K562 (cell line): ENCODE data around the gene NUP35. TPM values are rescaled to one million over a fixed set of nuclear protein-coding genes. Genes with fewer than 3 reads are reported as not detected.

Experiments used
- ASH1L ChIP-seq: fragments of 450-650 bp; IDR thresholded peaks from 2 replicates; pipeline ENCODE4 v1.6.1; 2018; ENCODE audit warnings: borderline replicate concordance, mild to moderate bottlenecking, low read depth; ENCODE audit not compliant: partially characterized antibody
- BCL6 ChIP-seq: fragments of 250-450 bp; sonication (Bioruptor Pico); IDR thresholded peaks from 2 replicates; pipeline ENCODE4 v1.4.0; 2020
- C11orf30 ChIP-seq: fragments of 450-650 bp; IDR thresholded peaks from 2 replicates; pipeline ENCODE4 v1.6.1; 2016; ENCODE audit warnings: low read depth, mild to moderate bottlenecking
- CBFA2T3 ChIP-seq: fragments of 450-650 bp; IDR thresholded peaks from 2 replicates; pipeline ENCODE4 v1.6.1; 2017
- CBX3 ChIP-seq, 2 experiments: IDR thresholded peaks; 1 replicate in 1 of 2; 2 replicates in 1 of 2; pipeline ENCODE4 v1.6.1; 2012; ENCODE audit warnings: inconsistent platforms in 2 of 2, low read length in 2 of 2, borderline replicate concordance in 1 of 2, control low read depth in 1 of 2
- CREM ChIP-seq: IDR thresholded peaks from 2 replicates; pipeline ENCODE4 v1.6.1; 2014; ENCODE audit warnings: antibody characterized with exemption, low read depth
- ESRRA ChIP-seq: fragments of 450-650 bp; IDR thresholded peaks from 2 replicates; pipeline ENCODE4 v1.6.1; 2014; ENCODE audit warnings: low read depth, mild to moderate bottlenecking, moderate library complexity, borderline replicate concordance
- GABPB1 ChIP-seq: sonication (generic); formaldehyde crosslinking; IDR thresholded peaks from 2 replicates; pipeline ENCODE4 v1.8.0; 2022; ENCODE audit warnings: mild to moderate bottlenecking, missing genetic modification reagents
- HOXB6 ChIP-seq: fragments of 250-450 bp; sonication (Bioruptor Pico); IDR thresholded peaks from 2 replicates; pipeline ENCODE4 v1.5.1; 2022; ENCODE audit warnings: mild to moderate bottlenecking, borderline replicate concordance
- MTA2 ChIP-seq: fragments of 450-650 bp; IDR thresholded peaks from 2 replicates; pipeline ENCODE4 v1.6.1; 2016; ENCODE audit warnings: low read depth
- PHB2 ChIP-seq: fragments of 450-650 bp; IDR thresholded peaks from 2 replicates; pipeline ENCODE4 v1.6.1; 2017; ENCODE audit warnings: low read depth
- POLR3G ChIP-seq: IDR thresholded peaks from 2 replicates; pipeline ENCODE4 v1.6.1; 2011; ENCODE audit not compliant: insufficient read length, insufficient replicate concordance; ENCODE audit errors: extremely low read depth
- RBFOX2 ChIP-seq: fragments of 200-400 bp; formaldehyde crosslinking; IDR thresholded peaks from 2 replicates; pipeline ENCODE4 v1.6.1; 2017; ENCODE audit warnings: low read depth, mild to moderate bottlenecking, low read length, moderate library complexity
- RCOR1 ChIP-seq, 2 experiments: IDR thresholded peaks; 2 replicates each; pipeline ENCODE4 v1.6.1; 2012; ENCODE audit warnings: low read depth in 2 of 2, low read length in 2 of 2, borderline replicate concordance in 1 of 2, improper control_type of control experiment in 1 of 2
- SMARCA4 ChIP-seq: fragments of 450-650 bp; IDR thresholded peaks from 2 replicates; pipeline ENCODE4 v1.6.1; 2016
- SMARCC2 ChIP-seq: fragments of 450-650 bp; IDR thresholded peaks from 2 replicates; pipeline ENCODE4 v1.6.1; 2017; ENCODE audit warnings: antibody characterized with exemption, moderate library complexity, mild to moderate bottlenecking, low read depth
- SMC3 ChIP-seq: conservative IDR thresholded peaks from 2 replicates; pipeline ENCODE4 v1.6.1; 2011; ENCODE audit warnings: low read depth, low read length, improper control_type of control experiment; ENCODE audit not compliant: insufficient read depth
- WHSC1 ChIP-seq: IDR thresholded peaks from one replicate; pipeline ENCODE4 v1.6.1; 2012; ENCODE audit warnings: low read length, control low read depth, inconsistent platforms
- ZNF311 ChIP-seq: fragments of 250-450 bp; sonication (Bioruptor Pico); IDR thresholded peaks from 2 replicates; pipeline ENCODE4 v1.4.0; 2020; ENCODE audit warnings: mild to moderate bottlenecking, moderate library complexity
- ZNF436 ChIP-seq: fragments of 250-450, 450-650 bp; sonication (Bioruptor Pico); formaldehyde crosslinking; IDR thresholded peaks from 2 replicates; pipeline ENCODE4 v1.7.0; 2020; ENCODE audit warnings: mild to moderate bottlenecking
- ZNF699 ChIP-seq: fragments of 250-450 bp; sonication (Bioruptor Pico); IDR thresholded peaks from 2 replicates; pipeline ENCODE4 v1.8.0; 2021; ENCODE audit warnings: mild to moderate bottlenecking, moderate library complexity; ENCODE audit not compliant: insufficient replicate concordance
- polyA plus RNA-seq, 8 experiments: library from polyadenylated mRNA; depleted of rRNA in 4 of 8; stranded (reverse) in 5 of 8; unstranded in 3 of 8; fragments of >200 nt; fragmentation: Nextera tagmentation in 2 of 8; fragmentation: Illumina TruSeq in 1 of 8; extraction: Ambion mirVana in 2 of 8; extraction: Trizol in 1 of 8; gene quantifications; 2 replicates each; pipeline versions ENCODE4 v1.2.1 to v1.2.3, GENCODE V29; 2011 to 2014; ENCODE audit warnings: inconsistent platforms in 1 of 8, missing spikeins in 1 of 8
- total RNA-seq, 7 experiments: library from RNA; depleted of rRNA in 6 of 7; stranded (reverse); fragments of >200 nt in 6 of 7; fragmentation: Illumina TruSeq in 2 of 7; extraction: Trizol in 2 of 7; gene quantifications; 2 replicates each; pipeline versions ENCODE4 v1.2.1 to v1.2.3, GENCODE V29; 2011 to 2021; ENCODE audit warnings: low replicate concordance in 1 of 7
- TF ChIP-seq, protein P1 (sequence below): sonication (generic); formaldehyde crosslinking; IDR thresholded peaks from 2 replicates; pipeline ENCODE4 v1.9.0; 2022; ENCODE audit warnings: mild to moderate bottlenecking, missing genetic modification reagents
- TF ChIP-seq, protein P2 (sequence below): IDR thresholded peaks from 2 replicates; pipeline ENCODE4 v1.6.1; 2012; ENCODE audit warnings: low read depth, low read length, improper control_type of control experiment, borderline replicate concordance
- TF ChIP-seq, protein P3 (sequence below), 2 experiments: fragments of 450-650 bp; IDR thresholded peaks; 2 replicates each; pipeline ENCODE4 v1.6.1; 2016

Gene NUP35
- total and polyA plus RNA-seq, 9 of the 15 experiments (the other 6 are each of a cell fraction or from before 2014, with no cell fraction given): 24.5 to 78.2 (median 51.1) TPM

DNA sequence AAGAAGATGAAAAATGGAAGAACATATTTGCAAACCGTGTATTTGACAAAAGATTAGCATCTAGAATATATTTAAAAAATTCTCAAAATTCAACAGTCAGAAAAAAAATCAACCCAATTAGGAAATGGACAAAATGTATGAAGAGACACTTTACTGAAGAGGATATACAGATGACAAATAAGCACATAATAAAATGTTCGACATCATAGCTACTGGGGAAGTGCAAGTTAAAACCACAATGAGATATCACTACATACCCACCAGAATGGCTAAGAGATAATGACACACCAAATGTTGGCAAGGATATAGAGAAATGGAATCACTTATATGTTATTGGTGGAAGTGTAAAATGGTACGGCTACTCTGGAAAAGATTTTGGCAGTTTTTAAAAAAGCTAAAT is 11.7 kb upstream of the NUP35 start (continued):
- TF ChIP-seq, protein P1, sequence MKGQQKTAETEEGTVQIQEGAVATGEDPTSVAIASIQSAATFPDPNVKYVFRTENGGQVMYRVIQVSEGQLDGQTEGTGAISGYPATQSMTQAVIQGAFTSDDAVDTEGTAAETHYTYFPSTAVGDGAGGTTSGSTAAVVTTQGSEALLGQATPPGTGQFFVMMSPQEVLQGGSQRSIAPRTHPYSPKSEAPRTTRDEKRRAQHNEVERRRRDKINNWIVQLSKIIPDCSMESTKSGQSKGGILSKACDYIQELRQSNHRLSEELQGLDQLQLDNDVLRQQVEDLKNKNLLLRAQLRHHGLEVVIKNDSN (CRISPR knock-in tag): no peak
- TF ChIP-seq ASH1L: no peak
- TF ChIP-seq MTA2: peak; percentile 30; the same call in 1 of the 2 replicates
- no peak for TF ChIP-seq ZNF436 (CRISPR knock-in tag)
- peak in 1 of 2 experiments; percentile 54; a peak in 1 of 3 replicates for TF ChIP-seq CBX3 (IDR thresholded peaks at IDR 0.05; ENCODE audit: borderline replicate concordance in 1 of 2, low read length in 2 of 2)
- TF ChIP-seq, protein P2, sequence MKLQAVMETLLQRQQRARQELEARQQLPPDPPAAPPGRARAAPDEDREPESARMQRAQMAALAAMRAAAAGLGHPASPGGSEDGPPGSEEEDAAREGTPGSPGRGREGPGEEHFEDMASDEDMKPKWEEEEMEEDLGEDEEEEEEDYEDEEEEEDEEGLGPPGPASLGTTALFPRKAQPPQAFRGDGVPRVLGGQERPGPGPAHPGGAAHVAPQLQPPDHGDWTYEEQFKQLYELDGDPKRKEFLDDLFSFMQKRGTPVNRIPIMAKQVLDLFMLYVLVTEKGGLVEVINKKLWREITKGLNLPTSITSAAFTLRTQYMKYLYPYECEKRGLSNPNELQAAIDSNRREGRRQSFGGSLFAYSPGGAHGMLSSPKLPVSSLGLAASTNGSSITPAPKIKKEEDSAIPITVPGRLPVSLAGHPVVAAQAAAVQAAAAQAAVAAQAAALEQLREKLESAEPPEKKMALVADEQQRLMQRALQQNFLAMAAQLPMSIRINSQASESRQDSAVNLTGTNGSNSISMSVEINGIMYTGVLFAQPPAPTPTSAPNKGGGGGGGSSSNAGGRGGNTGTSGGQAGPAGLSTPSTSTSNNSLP: peak; percentile 59
- TF ChIP-seq POLR3G: no peak
- TF ChIP-seq C11orf30: 0 out of 2 replicates have a peak, but pooled peaks have one; percentile 12
- TF ChIP-seq CBFA2T3: peak; percentile 78
- TF ChIP-seq ESRRA: peak; percentile 23; the same call in 1 of the 2 replicates
- TF ChIP-seq, protein P3, sequence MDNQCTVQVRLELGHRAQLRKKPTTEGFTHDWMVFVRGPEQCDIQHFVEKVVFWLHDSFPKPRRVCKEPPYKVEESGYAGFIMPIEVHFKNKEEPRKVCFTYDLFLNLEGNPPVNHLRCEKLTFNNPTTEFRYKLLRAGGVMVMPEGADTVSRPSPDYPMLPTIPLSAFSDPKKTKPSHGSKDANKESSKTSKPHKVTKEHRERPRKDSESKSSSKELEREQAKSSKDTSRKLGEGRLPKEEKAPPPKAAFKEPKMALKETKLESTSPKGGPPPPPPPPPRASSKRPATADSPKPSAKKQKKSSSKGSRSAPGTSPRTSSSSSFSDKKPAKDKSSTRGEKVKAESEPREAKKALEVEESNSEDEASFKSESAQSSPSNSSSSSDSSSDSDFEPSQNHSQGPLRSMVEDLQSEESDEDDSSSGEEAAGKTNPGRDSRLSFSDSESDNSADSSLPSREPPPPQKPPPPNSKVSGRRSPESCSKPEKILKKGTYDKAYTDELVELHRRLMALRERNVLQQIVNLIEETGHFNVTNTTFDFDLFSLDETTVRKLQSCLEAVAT (IDR thresholded peaks at IDR 0.05): peak in 1 of 2 experiments; percentile 79; a peak in 2 of 4 replicates
- no peak for TF ChIP-seq SMC3
- no peak for TF ChIP-seq HOXB6 (CRISPR knock-in tag)
- no peak for TF ChIP-seq GABPB1 (CRISPR knock-in tag)
- no peak for TF ChIP-seq BCL6
- peak; percentile 67 for TF ChIP-seq SMARCC2
- TF ChIP-seq PHB2: no peak
- no peak for TF ChIP-seq WHSC1
- TF ChIP-seq CREM: peak; percentile 63
- no peak for TF ChIP-seq ZNF699 (CRISPR knock-in tag)
- no peak for TF ChIP-seq ZNF311 (CRISPR knock-in tag)
- no peak for TF ChIP-seq RBFOX2
- TF ChIP-seq RCOR1 (IDR thresholded peaks at IDR 0.05; ENCODE audit: borderline replicate concordance in 1 of 2, low read depth in 2 of 2, low read length in 2 of 2): 0 out of 4 replicates have a peak, but pooled peaks of 1 of the 2 experiments have one; percentile 30
- peak; percentile 73 for TF ChIP-seq SMARCA4
